ENCODE results near the gene IL17RD.

Gene IL17RD

DNA sequence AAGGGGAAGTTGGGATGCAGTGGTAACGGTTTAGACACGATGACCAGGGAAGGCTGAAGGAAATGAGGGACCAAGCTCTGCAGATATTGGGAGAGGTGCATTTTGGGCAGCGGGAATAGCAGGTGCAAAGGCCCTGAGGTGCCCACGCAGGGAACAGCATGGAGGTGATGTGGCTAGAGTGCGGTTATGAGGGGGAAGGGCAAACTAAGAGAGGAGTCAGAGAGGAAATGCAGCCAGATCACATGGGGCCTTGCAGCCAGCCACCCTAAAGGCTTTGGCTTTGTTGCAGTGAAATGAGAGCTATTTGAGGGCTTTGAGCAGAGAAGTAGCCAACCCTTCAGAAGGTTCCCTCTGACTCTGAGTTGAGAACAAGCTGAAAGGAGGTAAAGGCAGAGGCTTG, 102.1 kb downstream of the IL17RD start:
- no peak for DNase-seq

DNA sequence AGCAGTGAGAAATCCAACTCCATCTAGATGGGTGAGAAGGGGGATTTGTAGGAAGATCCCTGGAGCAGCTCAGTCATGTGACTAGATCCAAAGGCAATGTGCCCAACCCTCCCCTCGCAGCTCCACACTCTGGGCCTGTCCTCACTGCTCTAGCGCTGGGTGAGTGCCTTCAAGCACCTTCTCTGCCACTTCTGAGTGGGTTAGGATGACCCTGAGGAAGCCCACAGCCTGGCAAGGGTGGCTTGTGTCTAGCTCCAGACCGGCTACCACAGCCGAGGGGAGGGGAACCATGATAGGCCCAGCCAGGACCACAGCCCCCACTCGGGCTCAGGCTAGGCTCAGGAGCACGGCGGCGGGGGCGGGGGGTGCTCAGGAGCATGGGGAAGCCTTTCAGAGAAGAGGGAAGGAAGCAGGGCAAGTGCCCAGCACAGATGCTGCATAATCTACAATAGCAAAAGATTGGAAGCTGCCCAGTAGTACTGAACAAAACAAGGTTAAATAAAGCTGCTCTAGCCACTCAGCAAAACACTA, 103.0 kb downstream of the IL17RD start:
- DNase-seq, result no peak

DNA sequence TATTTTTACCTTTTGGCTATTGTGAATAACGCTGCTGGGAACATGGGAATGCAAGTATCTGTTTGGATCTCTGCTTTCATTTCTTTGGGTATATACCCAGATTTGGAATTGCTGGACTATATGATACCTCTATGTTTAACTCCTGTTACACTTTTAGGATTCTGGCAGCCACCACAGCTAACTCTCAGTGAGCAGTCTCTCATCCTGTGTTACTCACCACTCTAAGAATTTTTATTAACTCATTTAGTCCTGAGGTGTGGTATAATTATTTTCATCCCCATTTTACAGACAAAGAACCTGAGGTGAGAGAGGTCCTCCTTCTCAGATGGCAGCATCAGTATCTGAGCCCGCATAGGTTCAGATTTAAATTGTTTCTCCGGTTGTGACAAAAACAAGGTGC, 103.6 kb downstream of the IL17RD start:
- no peak for DNase-seq

DNA sequence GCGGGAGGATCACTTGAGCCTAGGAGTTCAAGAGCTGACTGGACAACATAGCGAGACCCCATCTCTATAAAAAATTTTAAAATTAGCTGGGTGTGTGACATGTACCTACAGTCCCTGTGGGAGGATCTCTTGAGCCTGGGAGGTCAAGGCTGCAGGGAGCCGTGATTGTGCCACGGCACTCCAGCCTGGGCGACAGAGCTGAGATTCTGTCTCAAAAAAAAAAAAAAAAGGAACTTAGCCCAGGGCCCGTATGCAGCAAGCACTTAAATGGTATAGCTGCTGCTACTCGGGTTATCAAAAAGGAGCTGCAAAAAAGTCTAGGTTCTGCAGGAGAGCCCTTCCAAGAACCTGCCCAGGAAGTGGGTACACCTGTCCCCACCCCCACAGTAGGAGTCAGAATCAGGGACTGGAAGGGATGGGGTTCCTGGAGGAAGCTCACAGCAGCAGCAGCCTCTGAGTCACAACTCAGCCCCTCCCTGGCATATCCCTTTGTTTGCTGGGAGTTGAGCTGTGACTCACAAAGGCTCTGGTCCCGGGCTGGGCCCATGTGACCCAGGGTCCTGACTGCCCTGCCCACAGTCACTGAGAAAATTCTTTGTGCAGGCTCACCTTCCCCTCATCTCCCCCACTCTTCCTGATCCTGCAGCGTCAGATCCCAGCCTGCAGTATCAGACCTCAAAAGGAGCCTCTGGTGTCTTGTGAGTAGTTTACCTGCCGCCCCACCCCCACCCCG, 104.9 kb downstream of the IL17RD start, which contains the start of gene SPATA12:
Gene SPATA12 (plus strand): TSS at position 576 of the 733 bp plus-strand sequence. CDS start 13,031 bp downstream, outside the sequence.
- DNase-seq, result peak; percentile 38

DNA sequence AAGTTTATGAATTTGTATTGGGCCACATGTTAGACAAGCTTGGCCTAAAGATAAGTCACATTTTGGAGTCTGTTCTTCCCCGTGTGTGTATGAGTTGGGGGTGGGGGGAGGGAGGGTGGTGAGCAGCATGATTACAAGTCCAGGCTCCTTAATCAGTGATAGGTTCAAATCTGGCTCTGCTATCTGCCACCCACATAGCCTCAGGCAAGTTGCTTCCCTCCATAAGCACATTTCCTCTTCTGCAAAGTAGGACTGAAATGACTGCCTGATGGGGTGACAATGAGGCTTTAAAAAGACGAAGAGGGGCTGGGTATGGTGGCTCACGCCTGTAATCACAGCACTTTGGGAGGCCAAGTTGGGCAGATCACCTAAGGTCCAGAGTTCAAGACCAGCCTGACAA, 105.7 kb downstream of the IL17RD start:
- peak; percentile 49 for DNase-seq

DNA sequence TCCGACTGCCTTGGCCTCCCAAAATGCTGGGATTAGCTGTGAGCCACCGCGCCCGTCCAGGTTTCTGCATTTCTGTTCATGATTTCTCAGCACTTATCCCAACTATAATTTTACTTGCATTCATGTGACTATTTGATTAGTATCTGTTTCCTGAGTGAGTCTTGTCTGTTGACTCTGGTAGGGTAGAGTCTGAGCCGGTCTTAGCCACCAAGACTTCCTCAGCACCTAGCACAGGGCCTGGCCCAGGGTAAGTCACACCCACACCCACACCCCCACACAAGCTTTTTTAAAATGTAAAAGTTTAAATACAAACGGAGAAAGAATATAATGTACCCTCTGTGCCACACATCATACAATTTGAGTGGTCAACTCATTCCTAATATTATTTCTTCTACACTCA, 107.8 kb downstream of the IL17RD start:
- DNase-seq, result no peak

DNA sequence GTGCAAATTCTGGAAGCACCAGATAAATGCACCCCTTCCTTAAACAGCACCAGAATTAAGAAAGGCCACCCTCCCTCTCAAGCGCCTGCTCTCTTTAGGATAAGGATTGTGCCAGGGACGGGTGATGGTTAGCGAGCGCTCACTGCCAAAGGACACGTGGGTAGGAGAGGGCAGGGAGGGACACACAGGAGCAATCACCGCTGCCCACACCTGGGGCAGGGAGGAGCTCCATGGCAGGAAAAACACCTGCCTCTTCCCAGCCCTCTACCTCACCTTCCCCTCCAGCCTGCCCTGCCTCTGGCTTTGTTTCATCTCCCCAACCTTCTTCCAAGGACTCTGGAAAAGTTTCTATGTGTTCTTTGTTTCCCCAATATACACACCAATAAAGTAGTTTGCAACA, 112.0 kb downstream of the IL17RD start:
- no peak for DNase-seq

DNA sequence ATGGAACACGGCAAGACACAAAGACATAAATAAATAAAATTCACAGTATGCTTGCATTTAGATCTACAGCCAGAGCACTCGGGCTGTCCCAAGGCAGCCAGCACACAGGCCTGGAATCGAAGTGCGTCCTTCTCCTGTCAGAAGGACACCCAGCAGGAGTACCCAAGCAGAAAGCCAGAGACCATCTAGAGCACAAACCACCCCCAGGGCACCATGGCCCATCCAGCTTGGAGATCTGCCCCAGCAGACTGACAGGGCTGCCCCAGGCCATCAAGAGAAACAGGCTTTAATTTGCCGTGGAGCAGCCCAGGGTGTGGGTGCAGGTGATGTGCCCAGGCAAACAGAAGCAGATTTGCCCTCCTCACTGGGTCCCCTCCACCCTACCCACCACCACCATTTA, 112.5 kb downstream of the IL17RD start:
- DNase-seq, result no peak

DNA sequence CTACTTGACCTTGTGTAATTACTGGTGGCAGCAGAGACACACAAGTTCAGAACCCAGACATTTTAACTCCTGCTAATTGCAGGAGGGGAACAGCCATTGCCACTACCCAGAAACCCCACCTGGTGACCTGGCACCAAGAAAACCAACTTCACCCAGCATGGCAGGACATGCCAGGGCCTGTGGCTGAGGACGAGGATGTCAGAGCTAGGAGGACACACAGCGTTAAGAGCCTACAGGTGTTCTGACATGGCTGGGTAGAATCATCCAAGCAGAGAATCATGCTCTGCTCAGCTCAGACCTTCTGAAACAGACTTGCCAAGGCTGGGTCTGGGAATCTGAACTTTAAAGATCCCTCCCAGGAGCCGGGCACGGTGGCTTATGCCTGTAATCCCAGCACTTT, 116.4 kb downstream of the IL17RD start:
- DNase-seq, result no peak

DNA sequence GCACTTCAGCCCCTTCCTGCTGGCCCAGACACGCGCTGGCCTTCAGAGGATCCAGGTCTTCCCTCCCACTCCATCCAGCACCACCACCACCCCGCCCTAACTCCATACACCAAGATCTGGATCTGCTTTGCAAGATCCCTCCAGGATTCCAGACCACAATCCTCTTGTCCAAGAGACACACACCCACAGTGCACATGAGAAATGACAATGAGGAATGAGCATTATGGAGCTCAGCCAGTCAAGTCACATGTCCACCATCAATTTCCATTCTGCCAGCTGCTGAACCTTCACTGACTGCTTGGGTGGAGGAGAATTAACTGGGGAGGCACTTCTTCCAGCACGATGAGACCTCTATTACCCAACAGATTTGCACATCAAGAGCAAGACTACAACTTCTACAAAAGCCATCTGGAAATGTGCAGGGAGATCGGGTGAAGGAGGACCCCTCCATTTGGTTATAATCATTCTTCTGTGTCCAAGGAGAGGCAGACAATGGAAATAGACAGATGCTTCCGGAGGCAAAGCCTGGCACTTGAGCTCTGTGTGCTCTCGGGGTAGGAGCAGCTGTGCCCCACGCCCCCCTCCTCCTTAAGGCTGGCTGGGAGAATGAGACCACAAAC, 117.0 kb downstream of the IL17RD start:
- no peak for DNase-seq

DNA sequence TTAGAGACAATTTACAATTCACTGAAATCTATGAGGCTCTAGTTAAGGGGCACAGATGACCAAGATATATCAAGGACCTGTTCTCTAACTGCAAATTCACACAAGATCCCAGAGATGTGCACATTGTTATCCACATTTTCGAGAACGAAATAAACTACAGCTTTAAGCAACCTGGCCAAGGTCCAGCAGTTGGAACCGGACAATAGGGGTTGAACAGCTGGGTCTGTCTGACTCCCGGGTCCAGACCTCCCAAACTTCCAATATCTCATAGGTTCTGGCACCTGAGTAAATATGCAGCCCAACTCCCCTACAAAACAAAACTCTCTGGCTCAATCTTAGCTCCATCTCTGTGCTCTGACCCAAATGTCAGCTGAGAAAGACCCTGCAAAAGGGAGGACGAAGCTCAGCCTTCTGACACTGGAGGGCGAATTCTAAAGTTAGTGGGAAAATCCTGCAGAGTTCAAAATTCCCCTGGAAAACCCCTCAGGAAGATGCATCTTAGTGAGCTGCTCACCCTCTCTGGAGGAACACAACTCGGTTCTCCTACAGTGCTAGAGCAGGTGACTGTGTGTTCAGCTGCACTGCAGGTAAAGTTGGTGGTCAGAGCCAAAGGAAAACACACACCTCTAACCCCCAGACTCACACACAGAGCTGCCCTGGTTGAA, 118.9 kb downstream of the IL17RD start:
- DNase-seq, result no peak

DNA sequence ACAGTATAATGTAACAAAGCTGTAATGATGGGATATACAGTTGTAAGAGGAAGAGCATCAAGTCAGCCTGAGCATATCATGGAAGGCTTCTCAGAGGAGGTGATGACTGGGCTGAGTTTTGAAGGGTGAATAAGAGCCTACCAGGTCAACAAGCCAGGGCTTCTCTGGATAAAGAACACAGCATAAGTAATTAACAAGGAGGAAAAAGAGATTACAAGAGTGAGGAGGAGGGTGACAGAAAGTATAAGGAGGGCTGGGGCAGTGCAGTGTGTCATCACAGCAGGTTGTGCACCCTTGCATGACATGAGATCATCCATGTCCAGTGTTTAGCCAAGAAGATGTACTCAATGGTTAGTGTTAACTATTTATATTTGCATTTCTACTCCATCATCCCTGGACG, 121.6 kb downstream of the IL17RD start:
- no peak for DNase-seq

DNA sequence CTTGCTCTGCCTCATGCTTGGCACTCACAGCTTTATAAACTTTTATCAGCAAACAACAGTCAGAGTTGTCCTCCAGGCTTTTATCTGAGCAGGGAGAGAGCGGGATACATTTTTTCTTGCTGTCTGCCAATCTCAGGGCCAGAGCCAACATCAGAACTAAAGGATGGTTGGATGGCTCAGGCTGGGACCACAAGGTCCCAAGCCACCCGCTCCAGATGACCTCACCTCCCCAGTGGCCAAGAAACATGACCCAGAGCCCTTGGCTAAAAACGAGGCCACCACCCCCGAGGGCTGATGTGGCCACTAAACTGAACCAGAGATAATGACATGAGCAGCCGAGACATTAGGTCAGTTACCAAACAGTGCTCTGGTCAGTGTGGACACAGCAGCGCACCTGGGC, 123.5 kb downstream of the IL17RD start:
- peak; percentile 14 for DNase-seq

Measured in hematopoietic multipotent progenitor cell treated with erythropoietin and hydrocortisone succinate and interleukin-3 and kit ligand, for 8 days (in vitro differentiated cells).